Activated effector memory CD4-positive, alpha-beta T cell treated with Interleukin-2 at 50 U/mL for 16 hours (primary cell): ENCODE data around the gene ANKDD1A.
A peak's percentile ranks its signal among the peaks of the same experiment; 100 is the strongest.

Source experiments
- DNase-seq: peaks from one replicate; pipeline ENCODE4 v3.0.0-alpha.2; 2020

Gene ANKDD1A

GRCh38 chr15:64970698-64971097 lies 59.0 kb downstream of the ANKDD1A start:
- DNase-seq, result no peak

GRCh38 chr15:64975390-64975789 lies 63.7 kb downstream of the ANKDD1A start:
- DNase-seq, result no peak

- DNase-seq, result no peak
These were observed 67.6 kb downstream of the ANKDD1A start for GRCh38 chr15:64979252-64979710.

GRCh38 chr15:64981812-64982431 lies 70.2 kb downstream of the ANKDD1A start:
- no peak for DNase-seq

- DNase-seq, result no peak
These were observed 70.8 kb downstream of the ANKDD1A start for GRCh38 chr15:64982472-64982871.

- DNase-seq, result no peak
These were observed 73.8 kb downstream of the ANKDD1A start for GRCh38 chr15:64985366-64986033.

GRCh38 chr15:64987136-64987535 lies 75.4 kb downstream of the ANKDD1A start:
- DNase-seq, result no peak

- peak; percentile 88 for DNase-seq
These were observed 77.9 kb downstream of the ANKDD1A start, which contains the start of gene SPG21 for GRCh38 chr15:64989416-64990167. Gene SPG21, minus strand, starts transcription at chr15:64989914. Its CDS starts 6,345 bp downstream, at chr15:64983569.

GRCh38 chr15:64990168-64990470 lies 78.4 kb downstream of the ANKDD1A start:
- DNase-seq, result no peak

GRCh38 chr15:64991536-64992135 lies 79.9 kb downstream of the ANKDD1A start:
- DNase-seq, result no peak

GRCh38 chr15:64993290-64993689 lies 81.6 kb downstream of the ANKDD1A start:
- DNase-seq, result no peak

- DNase-seq, result no peak
These were observed 85.4 kb downstream of the ANKDD1A start for GRCh38 chr15:64997066-64997465.

- no peak for DNase-seq
These were observed 86.2 kb downstream of the ANKDD1A start for GRCh38 chr15:64997745-64998375.

GRCh38 chr15:65004993-65005392 lies 93.3 kb downstream of the ANKDD1A start:
- DNase-seq, result no peak

GRCh38 chr15:65006876-65007275 lies 95.2 kb downstream of the ANKDD1A start:
- DNase-seq, result no peak
